Activated T-cell treated with anti-CD3 and anti-CD28 coated beads, Interleukin-2, amount 50 U/mL, for 4 hours (primary cell): Measurements from ENCODE around the gene CHI3L2. TPM values are rescaled to one million over a fixed set of nuclear protein-coding genes. Genes with fewer than 3 reads are reported as not detected.

Experiments
- ATAC-seq, 2 donors: fragments of 200-7000 bp; cut with Tn5 transposase; one replicate each; pipeline ENCODE4 v1.10.0; 2021
- DNase-seq: peaks from one replicate; pipeline ENCODE4 v3.0.0-alpha.2; 2020
- H3K27me3 Mint-ChIP-seq: one replicate; pipeline ENCODE4 v1.8.0; 2021; ENCODE audit warnings: low read depth, mixed read lengths
- H3K36me3 Mint-ChIP-seq: one replicate; pipeline ENCODE4 v1.8.0; 2022; ENCODE audit warnings: mixed read lengths; ENCODE audit not compliant: insufficient read depth
- H3K4me1 Mint-ChIP-seq: one replicate; pipeline ENCODE4 v1.8.0; 2021; ENCODE audit warnings: low read depth, mixed read lengths
- H3K4me3 Mint-ChIP-seq: one replicate; pipeline ENCODE4 v1.8.0; 2021; ENCODE audit warnings: mild to moderate bottlenecking, moderate library complexity, mixed read lengths
- H3K9me3 Mint-ChIP-seq: one replicate; pipeline ENCODE4 v1.8.0; 2021; ENCODE audit warnings: mixed read lengths
- total RNA-seq, 3 donors: library from RNA; stranded (reverse); gene quantifications; one replicate each; pipeline ENCODE4 v1.2.1, GENCODE V29; 2021

The CHI3L2 gene
- total RNA-seq, 3 donors from 2014 or later: 1.2 to 2.3 (median 1.8) TPM

GRCh38 chr1:111198836-111199235, 28.7 kb upstream of the CHI3L2 start:
- no peak for DNase-seq
- Mint-ChIP-seq H3K4me3 (peak overlapping the region; percentile 100), H3K9me3 (no peaks in the 10 kb centered on the region), H3K27me3 (no peaks in the 10 kb centered on the region), H3K36me3 (peaks cover 51% of the 10 kb centered on the region), H3K4me1 (peaks cover 75% of the 10 kb centered on the region)
- ATAC-seq: no peak

- Mint-ChIP-seq H3K9me3 (no peaks in the 10 kb centered on the region), H3K27me3 (no peaks in the 10 kb centered on the region), H3K4me1 (peaks cover 70% of the 10 kb centered on the region), H3K4me3 (peak overlapping the region; percentile 100), H3K36me3 (peaks cover 47% of the 10 kb centered on the region)
- ATAC-seq (peak in 1 of 2 donors; percentile 4), DNase-seq (no peak)
Observed at GRCh38 chr1:111199329-111199728, 28.2 kb upstream of the CHI3L2 start.

- H3K36me3 Mint-ChIP-seq: peaks cover 38% of the 10 kb centered on the region
- H3K9me3 Mint-ChIP-seq: no peaks in the 10 kb centered on the region
Observed at GRCh38 chr1:111199881-111200801, 27.4 kb upstream of the CHI3L2 start, which contains the start of gene DENND2D. Gene DENND2D, minus strand, starts transcription at chr1:111200646. Its CDS starts 187 bp downstream, at chr1:111200459.

DNA sequence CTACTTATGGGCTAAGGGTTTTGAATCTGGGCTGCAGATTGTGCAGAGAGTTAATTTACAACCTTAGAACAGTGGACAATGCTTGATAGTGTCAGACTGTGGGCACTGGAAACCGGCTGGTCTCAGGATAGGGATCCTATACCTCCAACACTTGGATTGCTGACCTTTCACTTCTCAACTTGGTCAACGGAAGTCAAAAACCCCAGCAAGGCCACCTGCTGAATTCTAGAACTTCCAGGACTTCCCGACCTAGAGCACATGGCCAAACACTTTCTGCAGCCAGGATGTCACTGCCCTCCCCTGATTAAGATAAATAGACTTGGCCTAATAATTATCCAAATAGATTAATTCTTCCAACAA, 26.7 kb upstream of the CHI3L2 start:
- no peak for ATAC-seq
- H3K4me3 Mint-ChIP-seq: peak overlapping the region; percentile 100
- H3K36me3 Mint-ChIP-seq: peaks cover 34% of the 10 kb centered on the region
- peaks cover 70% of the 10 kb centered on the region for H3K4me1 Mint-ChIP-seq
- no peaks in the 10 kb centered on the region for H3K9me3 Mint-ChIP-seq
- no peaks in the 10 kb centered on the region for H3K27me3 Mint-ChIP-seq
- DNase-seq: no peak

More at GRCh38 chr1:111199881-111200801, 27.4 kb upstream of the CHI3L2 start, which contains the start of gene DENND2D:
- Mint-ChIP-seq H3K27me3 (no peaks in the 10 kb centered on the region), H3K4me1 (peaks cover 69% of the 10 kb centered on the region), H3K4me3 (peak within 1 kb of the TSS; percentile 100)
- peak; percentile 57 for DNase-seq
- ATAC-seq: peak; percentile 61 to 65

GRCh38 chr1:111201275-111202090, 26.0 kb upstream of the CHI3L2 start:
- peaks cover 67% of the 10 kb centered on the region for H3K4me1 Mint-ChIP-seq

GRCh38 chr1:111202366-111202706, 25.2 kb upstream of the CHI3L2 start:
- DNase-seq (no peak), ATAC-seq (no peak)
- H3K36me3 Mint-ChIP-seq: peaks cover 20% of the 10 kb centered on the region
- H3K4me1 Mint-ChIP-seq: peaks cover 59% of the 10 kb centered on the region
- peak overlapping the region; percentile 100 for H3K4me3 Mint-ChIP-seq
- no peaks in the 10 kb centered on the region for H3K27me3 Mint-ChIP-seq
- no peaks in the 10 kb centered on the region for H3K9me3 Mint-ChIP-seq

More at GRCh38 chr1:111201275-111202090, 26.0 kb upstream of the CHI3L2 start:
- ATAC-seq (no peak), DNase-seq (no peak)
- peak overlapping the region; percentile 100 for H3K4me3 Mint-ChIP-seq
- no peaks in the 10 kb centered on the region for H3K9me3 Mint-ChIP-seq
- H3K27me3 Mint-ChIP-seq: no peaks in the 10 kb centered on the region
- peaks cover 27% of the 10 kb centered on the region for H3K36me3 Mint-ChIP-seq

DNA sequence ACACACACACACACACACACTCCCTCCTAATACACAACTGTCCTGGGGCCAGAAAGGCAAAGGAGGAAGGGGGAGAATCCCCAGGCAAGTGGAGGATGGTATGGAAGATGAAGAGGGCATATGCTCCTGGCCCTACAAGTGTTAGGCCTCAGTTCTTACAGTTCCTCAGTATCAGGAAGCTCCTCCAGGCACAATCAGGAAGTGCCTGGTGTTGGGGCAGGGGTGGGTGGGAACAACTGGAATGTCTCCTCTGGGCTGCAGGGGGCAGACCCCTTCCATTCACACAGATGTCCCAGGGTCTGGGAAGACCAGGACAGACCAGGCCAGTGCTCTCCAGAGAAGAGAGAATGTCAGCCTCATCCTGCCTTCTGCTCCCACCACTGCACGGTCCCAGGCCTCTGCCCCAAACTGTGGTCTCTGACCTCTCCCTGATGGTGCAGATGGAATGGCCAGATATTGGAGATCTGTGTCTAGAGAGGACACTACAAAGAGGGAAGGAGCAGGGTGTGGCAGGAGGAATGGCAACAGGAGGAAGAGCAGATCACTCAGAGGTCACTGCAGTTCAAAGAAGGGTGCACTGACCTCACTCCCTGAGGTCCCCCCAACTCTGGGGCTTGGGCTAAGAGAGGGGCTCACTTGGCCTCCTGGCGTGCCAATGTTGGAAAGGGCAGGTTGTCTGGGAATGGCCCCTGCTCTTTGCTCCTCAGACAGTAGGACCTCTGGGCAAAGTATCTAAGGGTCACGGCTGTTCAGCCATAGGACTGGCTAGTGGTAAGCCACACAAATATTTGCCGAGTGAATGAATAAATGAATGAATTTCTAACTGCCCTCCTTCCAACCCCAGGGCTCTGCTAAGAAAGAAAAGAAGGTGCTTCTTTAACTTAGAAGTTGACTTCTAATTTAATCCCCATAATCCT, 24.5 kb upstream of the CHI3L2 start:
- Mint-ChIP-seq H3K4me1 (peaks cover 57% of the 10 kb centered on the region), H3K27me3 (no peaks in the 10 kb centered on the region), H3K4me3 (peak overlapping the region; percentile 100), H3K36me3 (peaks cover 13% of the 10 kb centered on the region), H3K9me3 (no peaks in the 10 kb centered on the region)
- ATAC-seq: no peak
- no peak for DNase-seq

- Mint-ChIP-seq H3K9me3 (no peaks in the 10 kb centered on the region), H3K36me3 (peaks cover 6% of the 10 kb centered on the region), H3K4me1 (peaks cover 63% of the 10 kb centered on the region), H3K27me3 (no peaks in the 10 kb centered on the region), H3K4me3 (peak overlapping the region; percentile 100)
- DNase-seq (peak; percentile 74), ATAC-seq (peak; percentile 49 to 55)
Observed at GRCh38 chr1:111203681-111204200, 23.8 kb upstream of the CHI3L2 start.

DNA sequence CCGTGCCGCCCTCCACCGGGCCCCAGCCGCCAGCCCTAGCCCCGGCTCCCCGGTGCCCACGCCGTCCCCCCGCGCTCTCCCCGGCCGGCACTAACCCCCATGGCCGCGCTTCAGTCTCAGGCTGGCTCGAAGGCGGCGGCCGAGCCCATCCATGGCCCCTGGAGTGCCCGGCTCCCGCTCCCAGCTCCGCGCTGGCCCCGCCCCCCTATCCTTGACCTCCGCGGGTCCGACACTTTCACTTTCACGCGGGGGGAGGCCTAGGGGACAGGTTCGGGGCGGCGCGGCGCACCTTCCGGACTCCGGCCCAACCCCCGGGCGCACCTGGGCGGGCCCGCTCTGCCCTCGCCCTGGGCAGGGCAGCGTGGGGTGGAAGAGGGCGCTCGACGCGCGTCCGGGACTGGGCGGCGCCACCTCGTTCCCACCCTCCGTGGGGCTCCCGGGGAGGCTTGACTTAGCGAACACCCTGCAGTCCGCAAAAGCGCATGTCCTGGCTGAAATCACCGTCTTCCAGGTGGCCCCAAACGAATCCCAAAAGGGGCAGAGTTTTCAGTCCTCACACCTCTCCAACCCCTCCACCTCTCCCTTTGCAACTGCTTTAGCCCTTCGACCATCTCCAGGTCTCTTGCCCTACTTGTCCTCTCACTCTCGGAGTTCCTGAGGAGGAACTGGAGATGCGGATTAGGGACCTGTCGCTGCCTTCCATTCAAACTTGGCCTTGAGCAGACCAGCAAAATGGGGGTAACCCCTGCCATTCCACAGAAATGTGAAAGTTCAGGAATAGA, 23.1 kb upstream of the CHI3L2 start:
- DNase-seq (peak; percentile 70), ATAC-seq (peak; percentile 58 to 65)
- no peaks in the 10 kb centered on the region for H3K9me3 Mint-ChIP-seq
- peak overlapping the region; percentile 100 for H3K4me3 Mint-ChIP-seq
- no peaks in the 10 kb centered on the region for H3K27me3 Mint-ChIP-seq
- peaks cover 67% of the 10 kb centered on the region for H3K4me1 Mint-ChIP-seq
- H3K36me3 Mint-ChIP-seq: peaks cover 5% of the 10 kb centered on the region

- no peak for ATAC-seq
- H3K4me1 Mint-ChIP-seq: peaks cover 68% of the 10 kb centered on the region
- no peaks in the 10 kb centered on the region for H3K9me3 Mint-ChIP-seq
- peaks cover 2% of the 10 kb centered on the region for H3K36me3 Mint-ChIP-seq
- no peak for DNase-seq
- no peaks in the 10 kb centered on the region for H3K27me3 Mint-ChIP-seq
- peak overlapping the region; percentile 100 for H3K4me3 Mint-ChIP-seq
Observed at GRCh38 chr1:111204983-111205713, 22.4 kb upstream of the CHI3L2 start.

DNA sequence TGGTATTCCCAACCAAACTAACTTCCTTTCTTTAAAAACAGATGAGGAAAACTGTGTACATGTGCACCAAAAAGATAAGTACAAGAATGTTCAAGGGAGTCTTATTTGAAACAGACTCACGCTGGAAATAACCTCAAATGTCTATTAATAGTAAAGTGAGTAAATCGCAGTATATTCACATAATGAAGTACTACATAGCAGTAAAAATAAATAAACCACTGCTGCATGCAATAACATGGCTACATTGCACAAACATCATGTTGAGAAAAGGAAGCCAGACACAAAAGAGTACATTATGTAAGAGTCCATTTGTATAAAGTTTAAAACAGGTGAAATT, 21.8 kb upstream of the CHI3L2 start:
- Mint-ChIP-seq H3K4me1 (peaks cover 67% of the 10 kb centered on the region), H3K27me3 (no peaks in the 10 kb centered on the region), H3K4me3 (peak overlapping the region; percentile 100), H3K9me3 (no peaks in the 10 kb centered on the region), H3K36me3 (no peaks in the 10 kb centered on the region)
- ATAC-seq (no peak), DNase-seq (no peak)

DNA sequence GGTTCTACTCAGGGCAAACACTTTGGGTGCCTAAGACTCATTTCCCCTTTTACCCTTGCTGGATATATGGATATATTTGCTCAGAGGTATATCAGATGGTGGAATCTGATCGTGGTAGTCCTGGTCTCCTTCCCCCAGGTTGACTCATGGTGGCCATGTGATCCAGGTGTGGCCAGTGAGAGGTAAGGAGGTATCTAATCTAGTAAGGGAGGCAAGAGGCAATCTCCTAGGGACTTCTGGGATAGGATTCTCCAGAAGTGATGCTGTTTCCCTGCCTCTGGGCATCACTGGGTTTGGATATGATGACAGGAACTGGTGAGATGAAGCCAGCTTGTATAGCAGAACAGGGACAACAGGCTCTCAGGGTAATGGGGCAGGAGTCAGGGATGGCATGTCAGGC, 18.6 kb upstream of the CHI3L2 start:
- H3K4me1 Mint-ChIP-seq: peaks cover 61% of the 10 kb centered on the region
- H3K27me3 Mint-ChIP-seq: no peaks in the 10 kb centered on the region
- DNase-seq (no peak), ATAC-seq (no peak)
- no peak overlapping the region for H3K4me3 Mint-ChIP-seq
- no peaks in the 10 kb centered on the region for H3K9me3 Mint-ChIP-seq
- H3K36me3 Mint-ChIP-seq: no peaks in the 10 kb centered on the region
